DND-41 (cell line): ENCODE results near the gene GREB1.

Experiments used
- ATAC-seq: fragments of 200-7000 bp; cut with Tn5 transposase; 3 replicates; pipeline ENCODE4 v1.9.1; 2021; ENCODE audit warnings: low read depth; ENCODE audit not compliant: insufficient read depth
- DNase-seq: peaks from one replicate; pipeline ENCODE4 v3.0.0-alpha.2; 2020
- H2AFZ ChIP-seq: 2 replicates; pipeline ENCODE4 v1.6.0; 2012; ENCODE audit warnings: low read depth, low read length
- H3K27ac ChIP-seq: 2 replicates; pipeline ENCODE4 v1.5.1; 2012; ENCODE audit warnings: low read length, inconsistent platforms
- H3K27me3 ChIP-seq: fragments of 200-600 bp; sonication (generic); 2 replicates; pipeline ENCODE4 v1.6.0; 2012; ENCODE audit warnings: low read length, mild to moderate bottlenecking, inconsistent platforms; ENCODE audit not compliant: insufficient read depth, poor library complexity
- H3K36me3 ChIP-seq: 2 replicates; pipeline ENCODE4 v1.5.1; 2012; ENCODE audit warnings: low read length, inconsistent platforms; ENCODE audit not compliant: insufficient read depth
- H3K4me1 ChIP-seq: 2 replicates; pipeline ENCODE4 v1.5.1; 2012; ENCODE audit warnings: mild to moderate bottlenecking, low read length; ENCODE audit not compliant: insufficient read depth
- H3K4me2 ChIP-seq: 2 replicates; pipeline ENCODE4 v1.6.0; 2012; ENCODE audit warnings: mild to moderate bottlenecking, moderate library complexity, low read length, inconsistent platforms; ENCODE audit not compliant: insufficient read depth
- H3K4me3 ChIP-seq, 2 experiments: fragments of 200-600 bp in 1 of 2; shearing (Covaris generic) in 1 of 2; 2 replicates each; pipeline ENCODE4 v1.5.1; 2012 to 2016; ENCODE audit warnings: inconsistent platforms in 2 of 2, low read length in 2 of 2, mild to moderate bottlenecking in 2 of 2, low read depth in 1 of 2, moderate library complexity in 1 of 2
- H3K79me2 ChIP-seq: 2 replicates; pipeline ENCODE4 v1.6.0; 2012; ENCODE audit warnings: low read length, inconsistent platforms; ENCODE audit not compliant: insufficient read depth
- H3K9ac ChIP-seq: 2 replicates; pipeline ENCODE4 v1.6.0; 2012; ENCODE audit warnings: low read depth, mild to moderate bottlenecking, inconsistent platforms, low read length, moderate library complexity
- H3K9me3 ChIP-seq: 2 replicates; pipeline ENCODE4 v1.5.1; 2012; ENCODE audit warnings: low read length, moderate library complexity, mild to moderate bottlenecking, inconsistent platforms; ENCODE audit not compliant: insufficient read depth, severe bottlenecking
- H4K20me1 ChIP-seq: 2 replicates; pipeline ENCODE4 v1.6.0; 2012; ENCODE audit warnings: low read length; ENCODE audit not compliant: insufficient read depth
- EZH2 ChIP-seq: IDR thresholded peaks from 3 replicates; pipeline ENCODE4 v1.6.1; 2012; ENCODE audit warnings: borderline replicate concordance, low read depth, mild to moderate bottlenecking, moderate library complexity, low read length, inconsistent platforms; ENCODE audit not compliant: severe bottlenecking
- TF ChIP-seq, protein P1 (sequence below): IDR thresholded peaks from 2 replicates; pipeline ENCODE4 v1.5.1; 2012; ENCODE audit warnings: borderline replicate concordance, low read length, moderate library complexity, mild to moderate bottlenecking; ENCODE audit not compliant: poor library complexity, severe bottlenecking; ENCODE audit errors: extremely low read depth

The GREB1 gene

DNA sequence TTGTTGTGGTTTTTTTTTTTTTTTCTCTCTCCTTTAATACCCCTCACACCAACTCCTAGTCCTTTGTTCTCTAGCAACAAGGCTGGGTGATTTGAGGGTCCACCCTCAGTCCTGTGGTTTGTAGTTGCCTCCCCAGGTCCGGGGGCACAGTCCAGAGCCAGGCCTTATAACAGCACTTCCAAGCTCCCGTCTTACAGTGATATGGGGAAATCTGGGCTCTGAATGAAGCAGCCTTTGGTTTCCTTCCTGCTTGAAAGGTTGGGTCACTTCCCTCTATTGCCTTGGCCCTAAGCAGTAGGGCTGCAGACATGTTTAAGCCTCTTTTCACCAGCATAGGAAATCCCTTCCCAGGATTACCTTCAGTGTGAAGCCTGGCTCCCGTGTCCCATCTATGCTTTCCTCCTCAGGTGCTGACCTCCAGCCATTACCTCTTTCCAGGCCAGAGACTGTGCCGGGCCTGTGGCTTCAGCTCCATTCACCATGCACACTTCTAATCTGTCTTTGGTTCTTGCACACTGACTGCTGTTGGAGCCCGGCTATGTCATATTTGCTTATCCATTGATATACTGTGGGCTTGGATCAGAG, 157.3 kb downstream of the GREB1 start:
- no peaks in the 10 kb centered on the region for H3K79me2 ChIP-seq
- no peaks in the 10 kb centered on the region for H4K20me1 ChIP-seq
- no peaks in the 10 kb centered on the region for H3K9me3 ChIP-seq
- no peak for DNase-seq
- no peak for ATAC-seq
- no peak overlapping the region for H3K4me3 ChIP-seq
- H3K9ac ChIP-seq, result no peak overlapping the region
- no peak overlapping the region for H3K4me2 ChIP-seq
- TF ChIP-seq, protein P1, sequence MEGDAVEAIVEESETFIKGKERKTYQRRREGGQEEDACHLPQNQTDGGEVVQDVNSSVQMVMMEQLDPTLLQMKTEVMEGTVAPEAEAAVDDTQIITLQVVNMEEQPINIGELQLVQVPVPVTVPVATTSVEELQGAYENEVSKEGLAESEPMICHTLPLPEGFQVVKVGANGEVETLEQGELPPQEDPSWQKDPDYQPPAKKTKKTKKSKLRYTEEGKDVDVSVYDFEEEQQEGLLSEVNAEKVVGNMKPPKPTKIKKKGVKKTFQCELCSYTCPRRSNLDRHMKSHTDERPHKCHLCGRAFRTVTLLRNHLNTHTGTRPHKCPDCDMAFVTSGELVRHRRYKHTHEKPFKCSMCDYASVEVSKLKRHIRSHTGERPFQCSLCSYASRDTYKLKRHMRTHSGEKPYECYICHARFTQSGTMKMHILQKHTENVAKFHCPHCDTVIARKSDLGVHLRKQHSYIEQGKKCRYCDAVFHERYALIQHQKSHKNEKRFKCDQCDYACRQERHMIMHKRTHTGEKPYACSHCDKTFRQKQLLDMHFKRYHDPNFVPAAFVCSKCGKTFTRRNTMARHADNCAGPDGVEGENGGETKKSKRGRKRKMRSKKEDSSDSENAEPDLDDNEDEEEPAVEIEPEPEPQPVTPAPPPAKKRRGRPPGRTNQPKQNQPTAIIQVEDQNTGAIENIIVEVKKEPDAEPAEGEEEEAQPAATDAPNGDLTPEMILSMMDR, result no peak
- no peak for TF ChIP-seq EZH2
- peaks cover 18% of the 10 kb centered on the region for H3K4me1 ChIP-seq
- no peak overlapping the region for H3K27ac ChIP-seq
- H3K36me3 ChIP-seq, result no peaks in the 10 kb centered on the region
- H3K27me3 ChIP-seq, result no peaks in the 10 kb centered on the region
- no peak overlapping the region for H2AFZ ChIP-seq
